GM19035 (cell line): ENCODE data around the gene SLF2.
A peak's percentile ranks its signal among the peaks of the same experiment; 100 is the strongest.

Source experiments
- ATAC-seq: cut with Tn5 transposase; IDR thresholded peaks from one replicate; pipeline ENCODE4 v1.9.1; 2021; ENCODE audit not compliant: unreplicated experiment

Gene SLF2

DNA sequence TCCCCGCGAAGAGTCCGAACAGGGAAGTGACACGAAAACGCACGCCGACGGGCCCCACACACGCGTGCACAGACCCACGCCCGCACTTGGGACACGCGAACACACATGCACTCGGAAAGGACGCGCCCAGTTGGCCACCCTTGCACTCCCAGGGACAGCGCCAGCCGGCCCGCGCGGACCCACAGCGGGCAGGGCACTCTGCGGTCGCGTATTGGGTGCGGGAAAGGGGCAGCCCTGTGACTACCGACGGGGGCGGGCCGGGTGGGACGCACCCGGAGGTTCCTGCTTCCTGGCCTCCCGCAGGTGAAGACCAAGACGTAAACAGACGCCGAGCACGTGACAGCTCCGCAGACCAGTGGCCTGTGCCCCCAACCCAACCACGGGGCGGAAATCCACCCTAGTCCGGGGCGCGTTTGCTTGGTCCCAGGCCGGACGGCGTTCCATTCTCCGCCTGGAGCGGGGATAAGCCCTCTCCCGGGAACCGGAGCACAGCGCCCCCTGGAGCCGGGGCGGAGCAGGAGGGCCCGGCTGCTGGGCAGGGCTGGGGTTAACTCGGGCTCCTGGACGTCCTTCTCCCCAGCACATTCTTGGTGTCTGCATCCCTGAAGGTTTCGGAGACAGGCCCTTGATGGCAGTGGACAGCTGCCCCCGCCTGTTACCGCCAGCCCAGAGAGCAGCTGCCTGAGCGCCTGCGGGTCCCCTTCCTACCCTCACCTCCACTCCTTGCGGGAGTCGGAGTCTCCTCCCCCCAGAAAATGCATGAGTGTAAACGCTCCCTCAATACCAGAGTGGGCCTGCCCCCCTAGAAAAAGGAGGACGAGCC is 84.8 kb downstream of the SLF2 start:
- ATAC-seq, result peak; percentile 43

DNA sequence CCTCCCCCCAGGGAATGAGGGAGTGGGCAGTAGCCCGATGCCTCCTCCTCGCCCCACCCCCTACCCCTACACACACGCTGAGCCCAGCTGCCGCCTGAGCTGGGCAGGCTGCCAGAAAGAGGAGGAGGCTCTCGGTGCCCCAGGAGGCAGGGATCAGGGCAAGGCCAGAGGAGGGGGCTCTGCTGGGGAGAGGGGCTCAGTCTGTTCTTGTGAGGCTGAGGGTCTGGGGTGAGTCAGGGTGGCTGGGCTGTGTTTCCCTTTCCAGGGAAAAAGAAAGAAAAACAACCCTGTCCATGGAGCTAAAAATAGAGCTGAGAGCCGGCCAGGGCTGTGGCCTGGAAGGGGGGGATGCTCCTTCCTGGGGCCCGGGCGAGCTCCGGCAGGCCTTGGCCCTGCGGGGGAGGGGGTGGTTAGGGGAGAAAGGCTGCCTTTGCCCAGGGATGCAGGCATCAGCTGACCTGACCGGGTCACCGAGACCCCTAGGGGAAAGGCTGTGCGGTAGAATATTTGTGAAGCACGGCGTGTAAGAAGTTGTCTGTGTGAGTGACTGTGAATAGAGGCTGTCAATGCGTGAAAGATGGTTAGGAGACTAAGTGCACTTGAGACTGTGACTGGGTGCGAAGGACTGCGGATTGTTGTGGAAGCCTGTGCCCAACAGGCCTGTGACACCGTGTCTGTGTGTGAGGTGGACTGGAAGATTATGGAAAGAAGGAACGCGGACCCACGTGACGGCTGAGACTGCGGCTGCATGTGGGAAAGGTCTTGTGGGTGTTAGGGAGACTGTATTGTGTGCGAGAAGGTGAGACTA is 85.6 kb downstream of the SLF2 start:
- ATAC-seq, result peak; percentile 19

DNA sequence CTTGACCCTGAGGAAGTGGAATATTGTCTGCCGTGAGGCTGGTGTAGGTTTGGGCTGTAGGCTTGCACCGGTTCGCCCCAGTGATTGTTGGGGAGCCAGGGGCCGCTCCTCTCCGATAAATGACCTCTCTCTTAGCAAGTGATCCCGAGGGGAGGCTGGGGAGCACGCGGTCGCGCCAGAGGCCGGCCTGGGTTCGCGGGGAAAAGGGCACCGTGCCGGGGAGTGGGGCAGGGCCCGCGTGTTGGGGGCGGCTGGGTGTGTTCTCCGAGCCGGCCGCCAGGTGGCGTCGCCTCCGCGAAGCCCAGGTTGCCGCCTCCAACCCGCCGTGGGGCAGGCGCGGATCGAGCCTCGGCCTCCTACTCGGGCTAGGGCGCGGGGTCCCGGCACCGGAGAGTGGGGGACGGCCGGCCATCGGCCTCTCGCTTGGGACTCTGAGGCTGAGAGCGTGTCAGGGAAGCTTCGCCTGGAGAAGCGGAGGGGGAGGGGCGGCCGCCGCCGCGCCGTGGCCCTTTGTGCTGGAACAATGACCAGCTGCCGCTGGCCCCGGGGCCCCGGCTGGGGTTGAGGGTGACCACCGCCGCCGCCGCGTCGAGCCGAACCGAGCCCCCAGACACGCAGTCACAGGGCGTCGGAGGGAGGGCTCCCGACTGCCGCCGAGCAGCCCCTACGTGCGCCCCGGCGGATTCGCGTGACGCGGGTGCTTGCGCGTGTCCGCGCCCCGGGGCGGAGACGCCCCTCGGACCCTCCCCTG is 86.4 kb downstream of the SLF2 start:
- ATAC-seq, result peak; percentile 46

DNA sequence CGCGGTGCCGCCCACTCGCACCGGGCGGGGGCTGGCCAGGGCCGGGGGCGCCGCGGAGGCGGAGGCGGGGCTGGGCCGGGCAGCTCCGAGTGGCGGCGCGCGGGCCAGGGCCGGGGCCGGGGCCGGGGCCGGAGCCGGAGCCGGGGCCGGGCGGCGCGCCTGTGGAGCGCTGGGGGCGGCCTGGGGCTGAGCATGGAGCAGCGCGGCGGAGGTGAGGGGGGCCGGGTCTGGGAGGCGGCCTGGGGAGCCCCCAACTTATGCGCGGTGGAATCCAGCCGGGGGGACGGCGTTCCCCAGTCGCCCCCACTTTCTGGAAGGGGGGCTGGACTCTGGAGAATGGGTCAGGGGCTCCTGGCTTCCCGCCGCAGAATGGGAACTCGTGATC is 87.0 kb downstream of the SLF2 start, which contains the start of gene LZTS2:
TSS of gene LZTS2 (plus strand) at position 67 of the 385 bp plus-strand sequence. CDS start 2,731 bp downstream, outside the sequence.
- peak; percentile 11 for ATAC-seq

DNA sequence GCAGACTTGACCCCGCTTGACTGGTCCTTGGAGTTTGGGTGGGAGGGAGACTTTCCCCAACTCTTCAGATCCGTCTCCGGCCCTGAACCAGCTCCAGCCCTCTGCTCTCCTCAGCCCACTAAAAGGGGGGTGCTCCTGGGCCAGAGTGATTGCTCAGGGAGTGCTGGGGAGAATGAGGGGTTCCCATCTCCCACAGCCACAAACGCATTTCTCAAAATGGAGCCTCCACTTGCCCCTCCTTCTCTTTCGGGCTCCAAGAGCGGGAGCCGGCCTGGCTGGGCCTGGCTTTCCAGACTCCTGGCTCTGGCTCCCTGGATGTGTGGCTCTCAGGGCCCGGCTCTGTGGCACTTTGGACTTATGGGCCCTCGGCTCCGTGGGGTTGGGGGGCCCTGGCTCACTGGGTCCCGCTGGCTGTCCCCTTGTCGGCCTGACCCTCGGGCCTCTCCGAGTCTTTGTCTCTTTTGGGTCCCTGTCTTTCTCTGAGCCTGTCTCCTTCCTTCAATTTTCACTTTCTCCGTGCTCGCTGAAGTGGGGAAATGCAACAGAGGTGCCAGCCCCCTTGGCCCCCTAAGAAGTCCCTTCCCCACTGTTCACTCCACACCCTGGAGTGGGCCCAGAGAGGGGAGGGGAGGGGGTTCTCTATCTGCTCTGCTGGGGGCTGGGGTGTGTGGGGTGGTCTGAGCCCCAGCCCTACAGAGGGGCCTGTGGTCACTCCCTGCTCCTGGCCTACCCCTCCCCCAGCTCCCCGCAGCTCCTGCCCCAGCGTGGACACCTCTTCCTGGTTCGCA is 87.6 kb downstream of the SLF2 start:
- no peak for ATAC-seq

DNA sequence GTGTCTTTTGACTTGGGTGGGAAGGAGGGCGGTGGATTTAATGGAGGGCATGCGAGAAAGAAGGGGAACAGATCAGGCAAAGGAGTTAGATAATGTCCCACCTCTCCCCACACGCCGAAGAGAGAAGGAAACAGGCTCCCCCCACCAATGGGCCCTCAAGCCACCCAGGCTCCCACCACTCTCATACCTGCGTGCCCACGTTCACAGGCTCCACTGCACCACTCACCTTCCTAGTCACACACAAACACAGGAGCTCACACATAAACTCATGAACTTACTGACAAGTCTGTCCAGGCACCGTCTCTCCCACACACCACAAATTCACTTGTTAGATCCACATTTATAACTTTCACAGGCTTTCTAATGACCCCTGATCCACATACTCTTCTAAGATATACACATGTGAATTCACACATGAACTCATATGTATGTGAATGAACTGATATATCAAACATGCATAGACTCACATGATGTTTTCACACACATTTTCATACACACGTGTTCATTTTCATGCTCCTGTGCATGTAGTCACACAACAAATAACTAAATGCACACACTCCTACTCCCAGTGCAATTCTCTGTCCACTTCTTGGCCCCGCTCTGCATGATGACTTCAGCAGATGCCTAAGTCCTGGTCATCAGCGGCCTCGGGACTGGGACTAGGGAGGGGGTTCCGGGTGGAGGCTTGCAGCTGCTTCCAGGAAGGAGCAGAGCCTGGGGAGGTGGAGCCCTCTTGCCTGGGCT is 88.3 kb downstream of the SLF2 start:
- no peak for ATAC-seq

DNA sequence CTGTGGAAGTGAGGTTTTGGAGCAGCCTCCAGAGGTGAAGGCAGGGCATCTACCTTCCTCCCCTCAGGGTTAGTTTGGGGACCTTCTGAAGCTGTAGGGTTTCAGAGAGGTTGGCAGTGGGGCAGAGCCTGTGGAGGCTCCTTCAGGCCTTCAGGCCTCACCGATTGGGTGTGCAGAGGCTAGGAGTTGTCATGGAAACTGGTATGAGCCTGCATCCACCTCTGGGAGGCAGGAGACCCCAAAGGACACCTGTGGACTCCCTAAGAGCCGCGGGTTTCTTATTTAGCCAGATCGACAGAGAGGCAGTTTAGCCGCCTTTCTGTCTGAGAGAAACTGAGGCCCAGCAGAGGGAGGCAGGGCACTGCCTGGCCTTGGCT is 88.9 kb downstream of the SLF2 start:
- ATAC-seq, result no peak

DNA sequence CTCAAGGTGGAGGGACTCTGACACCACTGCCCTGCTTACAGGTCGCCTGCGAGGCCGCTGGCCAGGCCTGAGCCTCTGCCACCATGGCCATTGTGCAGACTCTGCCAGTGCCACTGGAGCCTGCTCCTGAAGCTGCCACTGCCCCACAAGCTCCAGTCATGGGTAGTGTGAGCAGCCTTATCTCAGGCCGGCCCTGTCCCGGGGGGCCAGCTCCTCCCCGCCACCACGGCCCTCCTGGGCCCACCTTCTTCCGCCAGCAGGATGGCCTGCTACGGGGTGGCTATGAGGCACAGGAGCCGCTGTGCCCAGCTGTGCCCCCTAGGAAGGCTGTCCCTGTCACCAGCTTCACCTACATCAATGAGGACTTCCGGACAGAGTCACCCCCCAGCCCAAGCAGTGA is 89.7 kb downstream of the SLF2 start:
- no peak for ATAC-seq

DNA sequence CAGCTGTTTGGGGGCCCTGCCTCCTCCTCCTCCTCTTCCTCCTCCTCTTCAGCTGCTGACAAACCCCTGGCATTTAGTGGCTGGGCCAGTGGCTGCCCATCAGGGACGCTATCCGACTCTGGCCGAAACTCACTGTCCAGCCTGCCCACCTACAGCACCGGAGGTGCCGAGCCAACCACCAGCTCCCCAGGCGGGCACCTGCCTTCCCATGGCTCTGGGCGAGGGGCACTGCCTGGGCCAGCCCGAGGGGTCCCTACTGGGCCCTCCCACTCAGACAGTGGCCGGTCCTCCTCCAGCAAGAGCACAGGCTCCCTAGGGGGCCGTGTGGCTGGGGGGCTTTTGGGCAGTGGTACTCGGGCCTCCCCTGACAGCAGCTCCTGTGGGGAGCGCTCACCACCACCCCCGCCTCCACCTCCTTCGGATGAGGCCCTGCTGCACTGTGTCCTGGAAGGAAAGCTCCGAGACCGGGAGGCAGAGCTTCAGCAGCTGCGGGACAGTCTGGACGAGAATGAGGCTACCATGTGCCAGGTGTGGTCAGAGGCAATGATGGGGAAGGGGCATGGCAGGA is 91.0 kb downstream of the SLF2 start:
- ATAC-seq, result no peak

DNA sequence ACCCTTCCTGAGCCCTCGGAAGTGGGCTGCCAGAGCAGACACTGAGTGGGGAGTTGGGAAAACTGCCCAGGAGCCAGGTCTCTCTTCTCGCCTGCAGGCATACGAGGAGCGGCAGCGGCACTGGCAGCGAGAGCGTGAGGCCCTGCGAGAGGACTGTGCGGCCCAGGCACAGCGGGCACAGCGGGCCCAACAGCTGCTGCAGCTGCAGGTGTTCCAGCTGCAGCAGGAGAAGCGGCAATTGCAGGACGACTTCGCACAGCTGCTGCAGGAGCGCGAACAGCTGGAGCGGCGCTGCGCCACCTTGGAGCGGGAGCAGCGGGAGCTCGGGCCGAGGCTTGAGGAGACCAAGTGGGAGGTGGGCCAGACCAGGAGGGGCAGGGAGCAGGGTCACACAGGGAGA is 92.6 kb downstream of the SLF2 start:
- ATAC-seq, result no peak

DNA sequence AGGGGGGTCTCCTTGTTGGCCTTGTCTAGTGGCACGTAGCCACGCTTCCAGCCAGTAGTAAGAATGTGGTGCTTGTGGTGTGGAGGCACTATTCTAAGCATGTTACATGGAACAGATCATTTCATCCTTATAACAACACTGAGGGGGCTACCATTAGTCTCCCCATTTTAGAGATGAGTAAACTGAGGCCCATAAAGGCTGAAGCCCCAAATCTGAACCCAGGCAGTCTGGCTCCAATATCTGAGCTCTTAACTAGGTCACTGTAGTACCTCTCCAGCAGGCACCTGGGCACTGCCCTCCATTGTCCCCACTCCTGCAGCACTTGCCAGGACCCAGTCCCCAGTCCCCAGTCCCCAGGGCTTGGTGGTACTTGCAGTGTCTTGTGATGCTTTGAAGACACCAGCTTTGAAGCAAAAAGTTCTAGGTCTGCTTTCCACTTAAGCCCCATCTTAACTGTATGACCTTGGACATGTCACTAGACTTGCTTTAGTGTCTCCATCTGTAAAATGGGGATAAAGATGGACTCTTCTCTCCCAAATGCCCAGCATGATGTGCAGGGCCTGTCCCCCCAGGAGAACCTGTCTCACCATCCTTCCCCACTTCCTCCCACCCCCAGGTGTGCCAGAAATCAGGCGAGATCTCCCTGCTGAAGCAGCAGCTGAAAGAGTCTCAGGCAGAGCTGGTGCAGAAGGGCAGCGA is 93.3 kb downstream of the SLF2 start:
- no peak for ATAC-seq

DNA sequence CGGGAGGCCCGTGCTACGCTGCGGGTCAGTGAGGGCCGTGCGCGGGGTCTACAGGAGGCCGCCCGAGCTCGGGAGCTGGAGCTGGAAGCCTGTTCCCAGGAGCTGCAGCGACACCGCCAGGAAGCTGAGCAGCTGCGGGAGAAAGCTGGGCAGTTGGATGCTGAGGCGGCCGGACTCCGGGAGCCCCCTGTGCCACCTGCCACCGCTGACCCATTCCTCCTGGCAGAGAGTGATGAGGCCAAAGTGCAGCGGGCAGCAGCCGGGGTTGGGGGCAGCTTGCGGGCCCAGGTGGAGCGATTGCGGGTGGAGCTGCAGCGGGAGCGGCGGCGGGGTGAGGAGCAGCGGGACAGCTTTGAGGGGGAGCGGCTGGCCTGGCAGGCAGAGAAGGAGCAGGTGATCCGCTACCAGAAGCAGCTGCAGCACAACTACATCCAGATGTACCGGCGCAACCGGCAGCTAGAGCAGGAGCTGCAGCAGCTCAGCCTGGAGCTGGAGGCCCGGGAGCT is 93.9 kb downstream of the SLF2 start:
- ATAC-seq, result no peak

DNA sequence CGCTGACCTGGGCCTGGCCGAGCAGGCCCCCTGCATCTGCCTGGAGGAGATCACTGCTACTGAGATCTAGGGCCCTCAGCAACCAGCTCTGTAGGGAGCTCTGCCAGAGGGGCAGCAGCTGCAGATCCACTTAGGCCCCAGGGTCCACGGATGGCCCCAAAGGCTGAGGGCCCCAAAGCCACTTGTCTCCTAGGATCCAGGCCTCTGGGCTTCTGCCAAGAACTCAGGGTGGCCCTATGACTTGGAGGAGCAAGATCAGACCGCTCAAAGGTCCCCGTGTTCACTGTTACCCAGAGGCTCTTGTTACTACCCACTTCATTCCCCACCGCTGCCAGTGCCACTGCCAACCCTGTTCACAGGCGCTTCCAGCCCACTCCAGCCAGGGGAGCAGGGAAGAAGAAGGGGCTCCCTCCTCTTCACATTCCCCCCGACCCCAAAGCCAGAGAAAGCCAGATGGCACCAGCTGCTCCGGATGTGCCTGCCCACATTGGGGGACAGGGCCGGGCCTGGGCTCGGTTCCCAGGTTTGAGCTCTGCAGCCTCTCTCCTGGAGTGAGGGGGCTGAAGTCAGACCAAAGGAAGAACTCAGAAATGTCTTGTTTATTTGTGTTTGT is 94.4 kb downstream of the SLF2 start:
- ATAC-seq, result no peak

DNA sequence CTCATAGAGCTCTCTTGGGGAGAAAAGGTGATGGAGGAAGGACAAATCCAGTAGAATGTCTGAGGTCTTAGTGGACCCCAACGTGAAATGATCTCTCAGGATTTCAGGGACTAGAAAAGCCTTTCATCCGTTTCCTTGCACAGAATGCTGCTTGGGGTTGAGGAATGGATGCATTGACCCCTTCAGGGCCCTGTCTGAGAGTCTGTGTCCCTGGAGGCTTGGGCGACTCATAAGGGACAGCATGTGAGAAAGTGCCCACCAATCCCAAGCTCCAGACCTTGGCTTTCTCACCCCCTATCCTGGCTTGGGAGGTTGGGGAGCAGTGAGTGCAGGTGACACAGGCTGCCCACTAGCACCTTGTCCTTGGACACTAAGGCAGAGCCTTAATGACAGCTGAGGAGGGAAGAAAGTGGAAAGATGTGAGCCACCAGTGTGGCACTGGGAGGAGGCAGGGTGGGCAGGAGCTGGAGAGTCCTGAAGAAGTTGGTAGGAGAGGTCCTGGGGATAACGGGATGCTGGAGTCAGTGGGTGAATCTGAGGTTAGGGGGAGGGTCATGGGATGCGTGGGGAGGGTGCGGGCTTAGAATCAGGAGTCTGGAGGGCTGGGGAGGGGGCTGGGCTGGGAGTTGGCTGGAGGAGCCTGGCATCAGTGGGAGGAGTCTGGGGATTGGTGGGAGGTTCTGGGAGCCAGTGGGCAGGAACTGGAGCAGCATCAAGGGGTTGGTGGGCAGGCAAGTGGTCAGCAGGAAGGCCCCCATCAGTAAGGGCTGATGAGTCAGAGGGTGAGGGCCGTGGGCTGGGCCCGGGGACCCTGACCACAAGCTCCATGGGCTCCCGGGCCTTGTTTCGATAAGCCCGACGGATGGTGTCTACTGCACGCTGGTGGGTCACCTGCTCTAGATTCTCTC is 95.4 kb downstream of the SLF2 start:
- ATAC-seq, result no peak

DNA sequence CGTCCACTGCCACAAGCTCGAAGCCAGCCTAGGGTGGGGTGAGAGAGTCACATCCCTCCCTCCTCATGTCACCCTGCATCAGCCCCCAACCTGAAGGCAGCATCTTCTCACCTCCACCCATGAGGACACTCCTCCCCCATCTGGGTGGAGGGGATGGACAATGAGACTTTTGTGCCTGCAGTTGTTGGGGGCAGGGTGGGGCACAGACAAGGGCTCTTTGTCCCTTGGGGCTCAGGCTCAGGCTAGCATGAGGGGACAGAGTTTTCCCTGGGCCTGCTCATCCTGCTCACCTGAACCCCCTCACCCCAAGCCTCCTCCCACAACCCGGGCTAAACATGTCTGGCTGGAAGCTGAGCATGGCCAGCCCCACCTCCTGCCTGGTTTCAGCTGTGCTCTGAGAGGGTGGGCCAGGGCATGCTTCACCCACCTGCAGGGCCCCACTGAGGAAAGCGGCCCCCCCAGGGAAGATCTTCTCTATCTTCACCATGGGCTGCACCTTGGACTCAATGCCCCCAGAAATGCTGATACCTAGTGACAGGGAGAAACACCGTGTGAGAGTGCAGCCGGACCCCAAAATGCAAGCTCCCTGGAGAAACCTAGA is 96.2 kb downstream of the SLF2 start:
- ATAC-seq, result no peak

DNA sequence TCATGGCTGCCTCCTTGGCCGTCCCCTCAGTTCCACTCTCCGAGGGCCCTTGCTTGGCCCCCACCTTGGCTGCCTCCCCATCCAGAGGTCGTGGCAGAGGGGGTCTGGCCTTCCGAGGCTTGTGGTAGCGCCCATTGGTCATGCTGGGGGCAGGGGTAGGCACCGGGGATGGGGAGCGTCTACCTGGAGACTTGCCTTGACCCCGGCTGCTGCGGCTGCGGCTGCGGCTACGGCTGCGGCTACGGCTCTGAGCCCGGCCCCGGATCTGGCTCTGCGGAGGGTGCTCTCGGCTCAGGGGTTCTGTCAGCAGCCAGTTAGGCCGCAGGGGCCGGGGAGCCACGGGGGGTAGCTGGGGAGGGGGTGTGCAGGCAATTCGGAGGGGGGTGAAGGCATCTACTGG is 97.6 kb downstream of the SLF2 start:
- no peak for ATAC-seq
